HepG2 (cell line): ENCODE data around the gene AKIRIN1. TPM values are rescaled to one million over a fixed set of nuclear protein-coding genes. Genes with fewer than 3 reads are reported as not detected.
"Not testable (repeated sequence)": the region's sequence is repeated elsewhere in the genome, so short reads cannot be mapped to it uniquely, and the experiment has no call there.

Experiments used
- ATAC-seq: fragments of 200-7000 bp; cut with Tn5 transposase; 3 replicates; pipeline ENCODE4 v1.9.1; 2020; ENCODE audit warnings: mild to moderate bottlenecking, moderate library complexity
- BruUV-seq: library from RNA; stranded (reverse); fragments of 400-500 nt; replicated peaks from 2 replicates; lab custom pipeline; 2021; lab: Mats Ljungman, UMichigan
- CTCF ChIA-PET: fragments of 300-600 bp; formaldehyde crosslinking; extraction: SDS; loops from one replicate; lab custom pipeline; 2021; ENCODE audit warnings: low total read pairs, inconsistent platforms, low intra/inter-chr PET ratio; lab: Yijun Ruan, JAX
- POLR2A ChIA-PET: fragments of 350-600 bp; sonication (Branson Sonifier 250); formaldehyde crosslinking; loops from one replicate; lab custom pipeline; 2020; ENCODE audit warnings: antibody characterized with exemption, inconsistent platforms; lab: Yijun Ruan, JAX
- DNase-seq: peaks from one replicate; pipeline ENCODE4 v3.0.0-alpha.2; 2015; ENCODE audit warnings: low spot score
- FAIRE-seq: peaks from 3 replicates; lab custom pipeline; 2011; peaks lifted over from hg19 to GRCh38; lab: Jason Lieb, UNC
- H2AFZ ChIP-seq: one replicate; pipeline ENCODE4 v1.6.1; 2011; ENCODE audit warnings: low read length, inconsistent platforms
- H3K27ac ChIP-seq: fragments of 300-600 bp; 3 replicates; pipeline ENCODE4 v1.8.0; 2011; ENCODE audit warnings: mixed run types, mild to moderate bottlenecking, mixed read lengths, low read length, inconsistent platforms; ENCODE audit not compliant: insufficient read depth; ENCODE audit errors: extremely low read length
- H3K27me3 ChIP-seq, 2 experiments: fragments of 200-600 bp in 1 of 2; 2 replicates in 1 of 2; 3 replicates in 1 of 2; pipeline versions ENCODE4 v1.6.0 to v1.8.0; 2011; ENCODE audit warnings: low read length in 2 of 2, mild to moderate bottlenecking in 2 of 2, moderate library complexity in 2 of 2, inconsistent platforms in 1 of 2; ENCODE audit not compliant: insufficient read depth in 2 of 2, control insufficient read depth in 1 of 2
- H3K36me3 ChIP-seq, 2 experiments: fragments of 200-600 bp in 1 of 2; replicated peaks in 1 of 2; 2 replicates in 1 of 2; 3 replicates in 1 of 2; pipeline versions ENCODE4 v1.5.1 to v1.8.0; 2011; ENCODE audit warnings: low read length in 2 of 2, inconsistent platforms in 1 of 2; ENCODE audit not compliant: insufficient read depth in 2 of 2, control insufficient read depth in 1 of 2
- H3K4me1 ChIP-seq: 2 replicates; pipeline ENCODE4 v1.5.1; 2012; ENCODE audit warnings: low read length, inconsistent platforms; ENCODE audit not compliant: insufficient read depth
- H3K4me2 ChIP-seq: 2 replicates; pipeline ENCODE4 v1.6.0; 2011; ENCODE audit warnings: low read depth, low read length, inconsistent platforms
- H3K4me3 ChIP-seq, 3 experiments: fragments of 200-600 bp in 1 of 3; sonication (generic), shearing (Covaris generic) in 1 of 3; replicated peaks in 1 of 3; 2 replicates each; pipeline ENCODE4 v1.5.1; 2011 to 2016; ENCODE audit warnings: low read length in 3 of 3, inconsistent platforms in 2 of 3, low read depth in 2 of 3, mild to moderate bottlenecking in 2 of 3, control low read depth in 1 of 3, mixed read lengths in 1 of 3; ENCODE audit not compliant: insufficient read depth in 1 of 3
- H3K79me2 ChIP-seq: one replicate; pipeline ENCODE4 v1.6.1; 2011; ENCODE audit warnings: low read length, inconsistent platforms; ENCODE audit not compliant: insufficient read depth
- H3K9ac ChIP-seq: 2 replicates; pipeline ENCODE4 v1.6.0; 2011; ENCODE audit warnings: mild to moderate bottlenecking, low read depth, low read length, inconsistent platforms; ENCODE audit not compliant: insufficient read depth
- H3K9me3 ChIP-seq: 2 replicates; pipeline ENCODE4 v1.5.1; 2012; ENCODE audit warnings: mild to moderate bottlenecking, low read length
- H4K20me1 ChIP-seq: 2 replicates; pipeline ENCODE4 v1.6.0; 2011; ENCODE audit warnings: inconsistent platforms, mild to moderate bottlenecking, low read length, moderate library complexity; ENCODE audit not compliant: insufficient read depth
- CEBPB ChIP-seq: IDR thresholded peaks from 2 replicates; pipeline ENCODE4 v1.6.1; 2011; ENCODE audit warnings: low read depth, low read length, improper control_type of control experiment, borderline replicate concordance
- DMAP1 ChIP-seq: IDR thresholded peaks from 2 replicates; pipeline ENCODE4 v1.6.1; 2016
- GPN1 ChIP-seq: sonication (generic); formaldehyde crosslinking; IDR thresholded peaks from 2 replicates; pipeline ENCODE4 v1.5.1; 2020; ENCODE audit warnings: missing genetic modification reagents, borderline replicate concordance
- GTF3A ChIP-seq: sonication (generic); formaldehyde crosslinking; conservative IDR thresholded peaks from 2 replicates; pipeline ENCODE4 v1.4.0; 2020; ENCODE audit warnings: mild to moderate bottlenecking, missing genetic modification reagents
- KLF16 ChIP-seq, 2 experiments: sonication (generic) in 1 of 2; formaldehyde crosslinking in 1 of 2; IDR thresholded peaks; 2 replicates each; pipeline versions ENCODE4 v1.6.1 to v1.8.0; 2016 to 2023; ENCODE audit warnings: missing genetic modification reagents in 2 of 2, missing compliant biosample characterization in 1 of 2
- MAFF ChIP-seq: IDR thresholded peaks from 2 replicates; pipeline ENCODE4 v1.6.1; 2011; ENCODE audit warnings: low read depth, low read length, improper control_type of control experiment
- MAFK ChIP-seq, 2 experiments: IDR thresholded peaks in 1 of 2; conservative IDR thresholded peaks in 1 of 2; 2 replicates each; pipeline ENCODE4 v1.6.1; 2011; ENCODE audit warnings: improper control_type of control experiment in 2 of 2, low read length in 2 of 2
- NR2F2 ChIP-seq: IDR thresholded peaks from 2 replicates; pipeline ENCODE4 v1.6.1; 2012; ENCODE audit warnings: low read depth, inconsistent platforms, borderline replicate concordance
- ZNF3 ChIP-seq: IDR thresholded peaks from 2 replicates; pipeline ENCODE4 v1.7.0; 2017; ENCODE audit warnings: inconsistent platforms
- ZNF367 ChIP-seq: sonication (generic); formaldehyde crosslinking; IDR thresholded peaks from 2 replicates; pipeline ENCODE4 v1.4.0; 2020; ENCODE audit warnings: missing genetic modification reagents, borderline replicate concordance
- ZNF720 ChIP-seq: sonication (generic); formaldehyde crosslinking; IDR thresholded peaks from 2 replicates; pipeline ENCODE4 v1.4.0; 2020; ENCODE audit warnings: missing genetic modification reagents
- WGBS: methylation state at CpG from one replicate; pipeline ENCODE4 v1.1.6; 2017; ENCODE audit warnings: low lambda C conversion rate; 5-methylcytosine and 5-hydroxymethylcytosine counted together
- in situ Hi-C: cut with HindIII; loops from 2 replicates; pipeline ENCODE4 v1.10.0; 2017; ENCODE audit warnings: low pct_unique_long_range_greater_than_20kb; ENCODE audit not compliant: extremely low pct_ligation_motif_present
- intact Hi-C: fragments of 100-400 bp; cut with micrococcal nuclease; formaldehyde crosslinking; loops from one replicate; pipeline ENCODE4 v1.10.0; 2022; ENCODE audit not compliant: unreplicated experiment
- polyA plus RNA-seq, 8 experiments: library from polyadenylated mRNA; depleted of rRNA in 3 of 8; stranded (reverse) in 7 of 8; unstranded in 1 of 8; fragments of >200 nt; fragmentation: Illumina TruSeq in 4 of 8; extraction: Trizol in 4 of 8; gene quantifications; 2 replicates each; pipeline versions ENCODE4 v1.2.1 to v1.2.3, GENCODE V29; 2011 to 2016; ENCODE audit warnings: low read depth in 4 of 8, missing spikeins in 1 of 8, mixed read lengths in 1 of 8; ENCODE audit not compliant: insufficient read depth in 1 of 8
- total RNA-seq, 5 experiments: library from RNA; depleted of rRNA; stranded (reverse); fragments of >200 nt; fragmentation: Illumina TruSeq; extraction: Trizol; gene quantifications; 2 replicates each; pipeline ENCODE4 v1.2.3, GENCODE V29; 2016; ENCODE audit warnings: low read depth in 1 of 5

The AKIRIN1 gene
- total and polyA plus RNA-seq, 2 of the 13 experiments (the other 11 are each of a cell fraction or from before 2014, with no cell fraction given): 123 to 157 TPM

- TF ChIP-seq KLF16 (CRISPR knock-in tag; IDR thresholded peaks at IDR 0.05) (no peak), CEBPB (no peak), ZNF720 (CRISPR knock-in tag) (no peak), ZNF367 (no peak), GPN1 (no peak), DMAP1 (CRISPR knock-in tag) (no peak), GTF3A (no peak), ZNF3 (CRISPR knock-in tag) (no peak), NR2F2 (no peak)
Observed at GRCh38 chr1:38973659-38974437, 17.2 kb upstream of the AKIRIN1 start (continued).

GRCh38 chr1:38977399-38978244, 13.5 kb upstream of the AKIRIN1 start:
- in situ Hi-C loops, H4K20me1 ChIP-seq, H3K4me3 ChIP-seq, ATAC-seq, BruUV-seq, intact Hi-C loops, FAIRE-seq, CTCF ChIA-PET, H3K27me3 ChIP-seq, DNase-seq, H3K4me2 ChIP-seq, H3K9ac ChIP-seq, H3K79me2 ChIP-seq, POLR2A ChIA-PET, H3K4me1 ChIP-seq, H2AFZ ChIP-seq, H3K27ac ChIP-seq, H3K36me3 ChIP-seq: not testable (repeated sequence)
- peaks cover 12% of the 10 kb centered on the region for H3K9me3 ChIP-seq
- 92% methylated on average over 12 of the region's 12 CpGs for WGBS
- TF ChIP-seq MAFK (conservative IDR thresholded peaks at IDR 0.05 in 1 of 2, IDR thresholded peaks at IDR 0.05 in 1 of 2; ENCODE audit: low read length in 2 of 2) (peak in 1 of 2 experiments; percentile 30; a peak in 1 of 4 replicates), MAFF (peak; percentile 31; the same call in 1 of the 2 replicates)
